HG02884 (cell line): ENCODE measurements around the gene CD28.
A peak's percentile ranks its signal among the peaks of the same experiment; 100 is the strongest.
"Not testable (repeated sequence)": the region's sequence is repeated elsewhere in the genome, so short reads cannot be mapped to it uniquely, and the experiment has no call there.

Source experiments
- ATAC-seq: cut with Tn5 transposase; IDR thresholded peaks from one replicate; pipeline ENCODE4 v1.9.1; 2021; ENCODE audit warnings: mild to moderate bottlenecking, moderate library complexity; ENCODE audit not compliant: unreplicated experiment

The CD28 gene

GRCh38 chr2:203781151-203781550 lies 74.7 kb downstream of the CD28 start:
- ATAC-seq: no peak

- peak; percentile 63 for ATAC-seq
Observed at GRCh38 chr2:203782262-203782976, 76.0 kb downstream of the CD28 start.

- ATAC-seq: no peak
Observed at GRCh38 chr2:203783496-203784203, 77.2 kb downstream of the CD28 start.

GRCh38 chr2:203784710-203785270 lies 78.4 kb downstream of the CD28 start:
- ATAC-seq: not testable (repeated sequence)

- ATAC-seq: not testable (repeated sequence)
Observed at GRCh38 chr2:203785391-203786110, 79.1 kb downstream of the CD28 start.

GRCh38 chr2:203786549-203787351 lies 80.3 kb downstream of the CD28 start:
- no peak for ATAC-seq

- ATAC-seq: no peak
Observed at GRCh38 chr2:203787979-203788378, 81.5 kb downstream of the CD28 start.
